Hematopoietic multipotent progenitor cell treated with erythropoietin and hydrocortisone succinate and interleukin-3 and kit ligand, for 15 days (in vitro differentiated cells): ENCODE data around the gene NBPF14.
A peak's percentile ranks its signal among the peaks of the same experiment; 100 is the strongest.
"Not testable (repeated sequence)": the region's sequence is repeated elsewhere in the genome, so short reads cannot be mapped to it uniquely, and the experiment has no call there.

Source experiments
- DNase-seq: peaks from one replicate; pipeline ENCODE4 v3.0.0-alpha.2; 2015; ENCODE audit warnings: low spot score

The NBPF14 gene

GRCh38 chr1:148595911-148596310 is at the start of gene NBPF14:
Gene NBPF14 (minus strand): TSS chr1:148596011. CDS start chr1:148595717, 294 bp downstream.
- DNase-seq = not testable (repeated sequence)

GRCh38 chr1:148625451-148625850 is 29.6 kb upstream of the NBPF14 start:
- not testable (repeated sequence) for DNase-seq

GRCh38 chr1:148618216-148618615 is 22.4 kb upstream of the NBPF14 start:
- not testable (repeated sequence) for DNase-seq

GRCh38 chr1:148605266-148605665 is 9.5 kb upstream of the NBPF14 start:
- not testable (repeated sequence) for DNase-seq

GRCh38 chr1:148595360-148595759 is 451 bp downstream of the NBPF14 start:
- DNase-seq = not testable (repeated sequence)

- DNase-seq = not testable (repeated sequence)
Observed at GRCh38 chr1:148591098-148591497, 4.7 kb downstream of the NBPF14 start.

GRCh38 chr1:148532158-148532557 is 63.7 kb downstream of the NBPF14 start:
- DNase-seq = not testable (repeated sequence)

- DNase-seq = not testable (repeated sequence)
Observed at GRCh38 chr1:148529101-148529567, 66.7 kb downstream of the NBPF14 start.

GRCh38 chr1:148528591-148528990 is 67.2 kb downstream of the NBPF14 start:
- not testable (repeated sequence) for DNase-seq

GRCh38 chr1:148526587-148526986 is 69.2 kb downstream of the NBPF14 start:
- not testable (repeated sequence) for DNase-seq

- DNase-seq = not testable (repeated sequence)
Observed at GRCh38 chr1:148523205-148524144, 72.3 kb downstream of the NBPF14 start.

GRCh38 chr1:148522561-148523204 is 73.1 kb downstream of the NBPF14 start:
- DNase-seq = peak; percentile 77

- DNase-seq = peak; percentile 72
Observed at GRCh38 chr1:148522072-148522471, 73.7 kb downstream of the NBPF14 start.

GRCh38 chr1:148514310-148514709 is 81.5 kb downstream of the NBPF14 start:
- DNase-seq = not testable (repeated sequence)

- not testable (repeated sequence) for DNase-seq
Observed at GRCh38 chr1:148512571-148513184, 83.1 kb downstream of the NBPF14 start.

- not testable (repeated sequence) for DNase-seq
Observed at GRCh38 chr1:148493933-148494332, 101.9 kb downstream of the NBPF14 start.

- not testable (repeated sequence) for DNase-seq
Observed at GRCh38 chr1:148483029-148483428, 112.8 kb downstream of the NBPF14 start, which contains the start of gene PPIAL4G. Gene PPIAL4G (minus strand): TSS chr1:148483302. CDS start chr1:148483252, 50 bp downstream.
